ENCODE data around the gene LAMA5. TPM values are rescaled to one million over a fixed set of nuclear protein-coding genes. Genes with fewer than 3 reads are reported as not detected.
A peak's percentile ranks its signal among the peaks of the same experiment; 100 is the strongest.

LAMA5 gene
- total RNA-seq, 4 donors from 2014 or later, result 164 to 427 (median 196) TPM

DNA sequence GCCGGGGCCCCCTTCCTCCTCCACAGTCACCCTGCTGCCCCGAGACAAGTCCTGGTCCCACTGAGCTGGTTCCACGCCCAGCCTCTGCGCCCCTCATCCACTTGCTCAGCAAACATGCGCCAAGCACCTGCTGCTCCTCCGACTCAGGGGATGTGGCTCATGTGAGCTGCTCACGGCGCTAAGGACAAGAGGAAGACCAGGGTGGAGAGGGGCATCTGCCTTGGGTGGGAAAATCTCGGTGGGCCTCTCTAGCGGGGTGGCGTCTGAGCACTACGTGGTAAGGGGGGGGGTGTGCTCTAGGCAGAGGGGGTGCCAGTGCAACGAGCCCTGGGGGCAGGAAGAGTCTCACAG is 4.5 kb downstream of the LAMA5 start:
- WGBS, 2 donors, result 52 to 54% methylated on average over 12 to 13 of the region's 13 CpGs
- TF ChIP-seq, protein P1, sequence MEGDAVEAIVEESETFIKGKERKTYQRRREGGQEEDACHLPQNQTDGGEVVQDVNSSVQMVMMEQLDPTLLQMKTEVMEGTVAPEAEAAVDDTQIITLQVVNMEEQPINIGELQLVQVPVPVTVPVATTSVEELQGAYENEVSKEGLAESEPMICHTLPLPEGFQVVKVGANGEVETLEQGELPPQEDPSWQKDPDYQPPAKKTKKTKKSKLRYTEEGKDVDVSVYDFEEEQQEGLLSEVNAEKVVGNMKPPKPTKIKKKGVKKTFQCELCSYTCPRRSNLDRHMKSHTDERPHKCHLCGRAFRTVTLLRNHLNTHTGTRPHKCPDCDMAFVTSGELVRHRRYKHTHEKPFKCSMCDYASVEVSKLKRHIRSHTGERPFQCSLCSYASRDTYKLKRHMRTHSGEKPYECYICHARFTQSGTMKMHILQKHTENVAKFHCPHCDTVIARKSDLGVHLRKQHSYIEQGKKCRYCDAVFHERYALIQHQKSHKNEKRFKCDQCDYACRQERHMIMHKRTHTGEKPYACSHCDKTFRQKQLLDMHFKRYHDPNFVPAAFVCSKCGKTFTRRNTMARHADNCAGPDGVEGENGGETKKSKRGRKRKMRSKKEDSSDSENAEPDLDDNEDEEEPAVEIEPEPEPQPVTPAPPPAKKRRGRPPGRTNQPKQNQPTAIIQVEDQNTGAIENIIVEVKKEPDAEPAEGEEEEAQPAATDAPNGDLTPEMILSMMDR (IDR thresholded peaks at IDR 0.05), result no peak
- TF ChIP-seq POLR2A (IDR thresholded peaks at IDR 0.05), result no peak
- intact Hi-C loops (cut with DNase I; ENCODE audit: low total_unique reads), result loop anchor here (10.0 kb wide), 1 partner anchor 48 kb away; no protein-coding TSS in a partner anchor
- DNase-seq (ENCODE audit: low spot score in 2 of 2), result no peak
- H3K4me3 ChIP-seq (ENCODE audit: low read depth, poor library complexity, severe bottlenecking), result no peak overlapping the region

DNA sequence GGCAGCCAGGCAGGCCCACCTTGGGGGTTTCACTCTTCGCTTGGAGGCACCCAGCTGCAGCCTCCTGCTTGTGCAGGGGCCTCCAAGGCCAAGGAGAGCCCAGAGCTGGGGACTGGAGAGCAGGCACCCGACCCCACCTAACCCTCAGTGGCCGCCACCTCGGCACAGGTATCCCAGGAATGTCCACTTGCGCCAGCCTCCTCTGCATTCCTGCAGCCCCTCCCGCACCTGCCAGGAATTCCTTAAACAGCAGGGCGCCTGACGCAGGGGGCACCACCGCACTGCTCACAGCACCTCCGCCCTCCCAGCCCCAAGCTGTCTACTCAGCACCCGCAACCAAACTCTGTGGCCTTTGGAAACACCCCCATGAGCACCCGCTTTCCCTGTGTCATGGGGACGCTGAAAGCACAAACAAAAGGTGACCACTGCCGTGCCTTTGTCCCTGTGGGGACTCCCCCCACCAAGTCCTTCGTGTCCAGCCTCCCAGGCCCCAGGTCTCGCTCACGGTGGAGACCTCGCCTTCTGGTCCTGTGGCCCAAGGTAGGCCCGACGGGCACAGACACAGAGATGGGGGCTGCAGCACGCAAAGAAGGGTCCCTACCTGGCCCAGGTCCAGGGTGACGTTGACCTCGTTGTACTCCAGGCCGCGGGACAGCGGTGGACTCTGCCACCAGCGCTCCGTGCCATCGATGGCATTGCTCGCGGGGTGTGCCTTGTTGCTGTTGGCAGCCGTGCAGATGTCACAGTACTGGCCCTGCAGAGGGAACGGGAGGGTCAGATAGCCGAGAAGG is 5.1 kb downstream of the LAMA5 start:
- WGBS, 2 donors, result 54 to 57% methylated on average over 31 to 34 of the region's 34 CpGs
- intact Hi-C loops (cut with DNase I; ENCODE audit: low total_unique reads), result loop anchor here (10.0 kb wide), 1 partner anchor 47 kb away; no protein-coding TSS in a partner anchor
- H3K4me3 ChIP-seq (ENCODE audit: low read depth, poor library complexity, severe bottlenecking), result no peak overlapping the region
- peak in 1 of 2 donors; percentile 85 for DNase-seq (ENCODE audit: low spot score in 2 of 2)
- no peak for TF ChIP-seq POLR2A (IDR thresholded peaks at IDR 0.05)
- TF ChIP-seq, protein P1 (IDR thresholded peaks at IDR 0.05), result no peak

- DNase-seq (ENCODE audit: low spot score in 2 of 2), result peak in 1 of 2 donors; percentile 87
- TF ChIP-seq, protein P1 (IDR thresholded peaks at IDR 0.05), result no peak
- no peak for TF ChIP-seq POLR2A (IDR thresholded peaks at IDR 0.05)
- intact Hi-C loops (cut with DNase I; ENCODE audit: low total_unique reads), result loop anchor here (10.0 kb wide), 1 partner anchor 46 kb away; no protein-coding TSS in a partner anchor
- H3K4me3 ChIP-seq (ENCODE audit: low read depth, poor library complexity, severe bottlenecking), result no peak overlapping the region
- whole genome bisulfite sequencing, 2 donors, result 30 to 52% methylated on average over 10 to 12 of the region's 25 CpGs
Measured at GRCh38 chr20:62360854-62361798, 6.0 kb downstream of the LAMA5 start.

GRCh38 chr20:62359491-62360121 is 7.5 kb downstream of the LAMA5 start:
- TF ChIP-seq, protein P1 (IDR thresholded peaks at IDR 0.05), result no peak
- no peak for TF ChIP-seq POLR2A (IDR thresholded peaks at IDR 0.05)
- H3K4me3 ChIP-seq (ENCODE audit: low read depth, poor library complexity, severe bottlenecking), result no peak overlapping the region
- 29 to 33% methylated on average over 16 to 24 of the region's 25 CpGs for WGBS, 2 donors
- peak in 1 of 2 donors; percentile 88 for DNase-seq (ENCODE audit: low spot score in 2 of 2)
- intact Hi-C loops (cut with DNase I; ENCODE audit: low total_unique reads), result loop anchor here (10.0 kb wide), 1 partner anchor 45 kb away; no protein-coding TSS in a partner anchor

DNA sequence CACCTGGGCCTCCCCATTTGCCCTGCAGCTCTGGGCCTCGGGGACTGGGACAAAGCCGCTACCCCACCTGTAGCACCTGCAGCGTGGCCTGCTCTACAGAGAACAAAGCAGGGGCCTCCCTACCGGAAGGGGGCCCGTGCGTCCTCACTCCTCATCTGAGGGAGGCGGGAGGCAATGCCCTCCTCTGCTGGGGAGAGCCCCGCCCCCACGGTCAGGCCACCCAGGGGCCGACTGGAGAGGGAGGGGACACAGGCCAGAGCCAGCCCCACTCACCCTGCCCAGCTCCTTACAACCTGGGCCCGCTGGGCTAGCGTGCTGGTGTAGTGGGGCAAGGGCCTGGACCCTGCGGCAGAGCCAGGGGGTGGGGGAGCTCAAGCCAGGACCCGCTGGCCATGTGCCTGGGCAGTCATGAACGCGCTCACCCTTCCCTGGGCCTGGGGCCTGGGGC is 8.0 kb downstream of the LAMA5 start:
- intact Hi-C loops (cut with DNase I; ENCODE audit: low total_unique reads), result no loop called here
- no peak overlapping the region for H3K4me3 ChIP-seq (ENCODE audit: low read depth, poor library complexity, severe bottlenecking)
- TF ChIP-seq POLR2A (IDR thresholded peaks at IDR 0.05), result no peak
- TF ChIP-seq, protein P1 (IDR thresholded peaks at IDR 0.05), result no peak
- no peak for DNase-seq (ENCODE audit: low spot score in 2 of 2)
- 33 to 37% methylated on average over 5 to 7 of the region's 16 CpGs for WGBS, 2 donors

Data from lower leg skin (tissue), 4 donors.